Thymus (tissue), 11 donors: Measurements from ENCODE around the gene FAM151B. TPM values are rescaled to one million over a fixed set of nuclear protein-coding genes. Genes with fewer than 3 reads are reported as not detected.

Experiments used
- DNase-seq, 9 donors: peaks; one replicate each; pipeline ENCODE4 v3.0.0-alpha.2; 2013; ENCODE audit warnings: low spot score in 9 of 9, low read depth in 6 of 9, missing footprints in 1 of 9
- H3K27ac ChIP-seq, 2 donors: one replicate each; pipeline ENCODE4 v1.5.1; 2013; ENCODE audit warnings: control low read depth in 1 of 2, low read depth in 1 of 2, low read length in 1 of 2, mild to moderate bottlenecking in 1 of 2, moderate library complexity in 1 of 2
- H3K27me3 ChIP-seq, 2 donors: one replicate each; pipeline ENCODE4 v1.5.1; 2013; ENCODE audit warnings: low read length in 1 of 2; ENCODE audit not compliant: control insufficient read depth in 2 of 2, insufficient read depth in 1 of 2
- H3K36me3 ChIP-seq, 2 donors: one replicate each; pipeline ENCODE4 v1.5.1; 2013; ENCODE audit warnings: low read length in 1 of 2, mild to moderate bottlenecking in 1 of 2, moderate library complexity in 1 of 2; ENCODE audit not compliant: control insufficient read depth in 2 of 2, insufficient read depth in 2 of 2
- H3K4me1 ChIP-seq, 2 donors: one replicate each; pipeline ENCODE4 v1.5.1; 2013; ENCODE audit warnings: low read length in 2 of 2; ENCODE audit not compliant: control insufficient read depth in 2 of 2, insufficient read depth in 2 of 2
- H3K4me3 ChIP-seq, 2 donors: one replicate each; pipeline ENCODE4 v1.5.1; 2013; ENCODE audit warnings: low read length in 2 of 2, control low read depth in 1 of 2, mild to moderate bottlenecking in 1 of 2
- H3K9me3 ChIP-seq, 2 donors: one replicate each; pipeline ENCODE4 v1.5.1; 2013; ENCODE audit warnings: low read length in 1 of 2, mild to moderate bottlenecking in 1 of 2; ENCODE audit not compliant: control insufficient read depth in 2 of 2, insufficient read depth in 1 of 2
- WGBS: extraction: QIAGEN DNeasy Blood & Tissue Kit; methylation state at CpG from one replicate; pipeline ENCODE4 v1.1.7; 2013; 5-methylcytosine and 5-hydroxymethylcytosine counted together
- polyA plus RNA-seq: library from polyadenylated mRNA; stranded (reverse); fragments of 200-250 nt; gene quantifications from one replicate; pipeline ENCODE4 v1.2.3, GENCODE V29; 2013
- total RNA-seq: library from RNA; stranded (reverse); fragments of 120-200 nt; gene quantifications from one replicate; pipeline ENCODE4 v1.2.4, GENCODE V29; 2013
- donor health status: healthy.

Gene FAM151B
- total and polyA plus RNA-seq, 2 donors, result 0.75 to 1.2 TPM

GRCh38 chr5:80540691-80541090 is 52.8 kb downstream of the FAM151B start:
- 99% methylated on average over 1 of the region's 1 CpG for WGBS
- H3K27me3 ChIP-seq, result no peaks in the 10 kb centered on the region
- no peak for DNase-seq
- H3K27ac ChIP-seq, result no peak overlapping the region
- H3K36me3 ChIP-seq, result no peaks in the 10 kb centered on the region
- no peak overlapping the region for H3K4me3 ChIP-seq
- no peaks in the 10 kb centered on the region for H3K9me3 ChIP-seq
- H3K4me1 ChIP-seq, result no peaks in the 10 kb centered on the region

- WGBS, result 95% methylated on average over 3 of the region's 3 CpGs
- H3K36me3 ChIP-seq, result no peaks in the 10 kb centered on the region
- no peak overlapping the region for H3K27ac ChIP-seq
- no peak for DNase-seq
- H3K4me1 ChIP-seq, result no peaks in the 10 kb centered on the region
- no peak overlapping the region for H3K4me3 ChIP-seq
- no peaks in the 10 kb centered on the region for H3K9me3 ChIP-seq
- H3K27me3 ChIP-seq, result no peaks in the 10 kb centered on the region
These were observed 53.5 kb downstream of the FAM151B start for GRCh38 chr5:80541392-80541791.

- Histone ChIP-seq H3K27ac (no peak overlapping the region), H3K9me3 (no peaks in the 10 kb centered on the region)
- 81% methylated on average over 4 of the region's 4 CpGs for WGBS
These were observed 66.7 kb downstream of the FAM151B start for GRCh38 chr5:80554646-80555045.

GRCh38 chr5:80555099-80555498 is 67.2 kb downstream of the FAM151B start:
- Histone ChIP-seq H3K27me3 (peaks cover 0 to 17% of the 10 kb centered on the region in 2 donors), H3K4me1 (no peaks in the 10 kb centered on the region), H3K4me3 (no peak overlapping the region), H3K36me3 (no peaks in the 10 kb centered on the region), H3K9me3 (no peaks in the 10 kb centered on the region), H3K27ac (no peak overlapping the region)
- DNase-seq, result no peak
- WGBS, result 96% methylated on average over 4 of the region's 4 CpGs

More at GRCh38 chr5:80554646-80555045, 66.7 kb downstream of the FAM151B start:
- Histone ChIP-seq H3K36me3 (no peaks in the 10 kb centered on the region), H3K4me1 (no peaks in the 10 kb centered on the region), H3K4me3 (no peak overlapping the region), H3K27me3 (peaks cover 0 to 14% of the 10 kb centered on the region in 2 donors)
- DNase-seq, result no peak

- Histone ChIP-seq H3K27me3 (peaks cover 0 to 31% of the 10 kb centered on the region in 2 donors), H3K4me3 (no peak overlapping the region), H3K36me3 (no peaks in the 10 kb centered on the region), H3K4me1 (no peaks in the 10 kb centered on the region), H3K27ac (no peak overlapping the region), H3K9me3 (no peaks in the 10 kb centered on the region)
- DNase-seq, result no peak
- 97% methylated on average over 4 of the region's 4 CpGs for WGBS
These were observed 71.3 kb downstream of the FAM151B start for GRCh38 chr5:80559244-80559643.

GRCh38 chr5:80565330-80565729 is 77.4 kb downstream of the FAM151B start:
- Histone ChIP-seq H3K27me3 (peaks cover 31 to 63% of the 10 kb centered on the region in 2 donors), H3K36me3 (no peaks in the 10 kb centered on the region), H3K4me3 (no peak overlapping the region), H3K27ac (no peak overlapping the region), H3K9me3 (no peaks in the 10 kb centered on the region), H3K4me1 (peaks cover 0 to 6% of the 10 kb centered on the region in 2 donors)
- WGBS, result 94% methylated on average over 5 of the region's 5 CpGs
- no peak for DNase-seq

GRCh38 chr5:80566711-80567259 is 78.9 kb downstream of the FAM151B start:
- H3K4me3 ChIP-seq, result no peak overlapping the region

GRCh38 chr5:80568251-80568650 is 80.4 kb downstream of the FAM151B start:
- Histone ChIP-seq H3K36me3 (no peaks in the 10 kb centered on the region), H3K4me1 (peaks cover 0 to 9% of the 10 kb centered on the region in 2 donors), H3K4me3 (no peak overlapping the region), H3K9me3 (peaks cover 0 to 2% of the 10 kb centered on the region in 2 donors), H3K27me3 (peaks cover 38 to 74% of the 10 kb centered on the region in 2 donors), H3K27ac (no peak overlapping the region)
- WGBS, result 78% methylated on average over 6 of the region's 6 CpGs
- no peak for DNase-seq

More at GRCh38 chr5:80566711-80567259, 78.9 kb downstream of the FAM151B start:
- H3K36me3 ChIP-seq, result no peaks in the 10 kb centered on the region
- DNase-seq, result no peak
- H3K27me3 ChIP-seq, result peaks cover 37 to 71% of the 10 kb centered on the region in 2 donors
- H3K27ac ChIP-seq, result no peak overlapping the region
- H3K4me1 ChIP-seq, result peaks cover 0 to 9% of the 10 kb centered on the region in 2 donors
- no peaks in the 10 kb centered on the region for H3K9me3 ChIP-seq
- 92% methylated on average over 5 of the region's 5 CpGs for WGBS

- peaks cover 0 to 9% of the 10 kb centered on the region in 2 donors for H3K4me1 ChIP-seq
- H3K27me3 ChIP-seq, result peaks cover 43 to 77% of the 10 kb centered on the region in 2 donors
- 3% methylated on average over 89 of the region's 89 CpGs for WGBS
- no peaks in the 10 kb centered on the region for H3K36me3 ChIP-seq
- H3K27ac ChIP-seq, result no peak overlapping the region
- H3K9me3 ChIP-seq, result peaks cover 0 to 2% of the 10 kb centered on the region in 2 donors
- peak in 2 of 9 donors; percentile 2 to 12 for DNase-seq
- H3K4me3 ChIP-seq, result peak overlapping the region in 1 of 2 donors; percentile 39
These were observed 81.4 kb downstream of the FAM151B start for GRCh38 chr5:80569086-80569960.
